ENCODE results near the gene SEMA4D. TPM values are rescaled to one million over a fixed set of nuclear protein-coding genes. Genes with fewer than 3 reads are reported as not detected.
"Not testable (repeated sequence)": the region's sequence is repeated elsewhere in the genome, so short reads cannot be mapped to it uniquely, and the experiment has no call there.

Gene SEMA4D
- total and polyA plus RNA-seq, 2 of the 13 experiments (the other 11 are each of a cell fraction or from before 2014, with no cell fraction given): 0.13 to 0.16 TPM

DNA sequence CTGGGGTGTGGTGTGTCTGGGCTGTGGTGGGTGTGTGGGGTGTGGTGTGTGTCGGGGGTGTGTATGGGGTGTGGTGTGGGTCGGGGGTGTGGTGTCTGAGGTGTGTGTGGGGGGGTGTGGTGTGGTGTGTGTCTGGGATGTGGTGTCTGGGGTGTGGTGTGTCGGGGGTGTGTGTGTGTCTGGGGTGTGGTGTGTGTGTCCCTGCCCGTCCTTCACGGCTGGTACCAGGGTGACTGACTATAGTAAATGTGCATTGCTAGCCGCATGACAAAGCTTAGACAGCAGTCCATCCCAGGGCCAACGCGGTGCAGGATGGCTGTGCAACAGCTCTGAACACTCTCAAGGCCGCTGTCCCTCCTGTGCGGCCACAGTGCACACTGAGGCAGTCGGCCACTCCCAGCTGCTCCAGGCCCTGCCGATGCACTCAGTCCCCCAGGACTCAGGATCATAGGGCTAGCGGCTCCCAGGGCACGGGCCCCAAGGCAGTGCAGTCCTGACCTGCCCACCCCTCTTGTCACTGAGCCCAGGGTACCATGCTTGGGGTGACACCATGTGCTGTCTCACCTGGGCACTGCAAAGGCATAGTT lies 125.6 kb downstream of the SEMA4D start (continued):
- TF ChIP-seq TCF7L2 (IDR thresholded peaks at IDR 0.05; ENCODE audit: low read depth, low read length): no peak
- TF ChIP-seq ZNF768 (CRISPR knock-in tag; IDR thresholded peaks at IDR 0.05): 0 out of 2 replicates have a peak, but pooled peaks have one; percentile 39
- TF ChIP-seq, protein P1, sequence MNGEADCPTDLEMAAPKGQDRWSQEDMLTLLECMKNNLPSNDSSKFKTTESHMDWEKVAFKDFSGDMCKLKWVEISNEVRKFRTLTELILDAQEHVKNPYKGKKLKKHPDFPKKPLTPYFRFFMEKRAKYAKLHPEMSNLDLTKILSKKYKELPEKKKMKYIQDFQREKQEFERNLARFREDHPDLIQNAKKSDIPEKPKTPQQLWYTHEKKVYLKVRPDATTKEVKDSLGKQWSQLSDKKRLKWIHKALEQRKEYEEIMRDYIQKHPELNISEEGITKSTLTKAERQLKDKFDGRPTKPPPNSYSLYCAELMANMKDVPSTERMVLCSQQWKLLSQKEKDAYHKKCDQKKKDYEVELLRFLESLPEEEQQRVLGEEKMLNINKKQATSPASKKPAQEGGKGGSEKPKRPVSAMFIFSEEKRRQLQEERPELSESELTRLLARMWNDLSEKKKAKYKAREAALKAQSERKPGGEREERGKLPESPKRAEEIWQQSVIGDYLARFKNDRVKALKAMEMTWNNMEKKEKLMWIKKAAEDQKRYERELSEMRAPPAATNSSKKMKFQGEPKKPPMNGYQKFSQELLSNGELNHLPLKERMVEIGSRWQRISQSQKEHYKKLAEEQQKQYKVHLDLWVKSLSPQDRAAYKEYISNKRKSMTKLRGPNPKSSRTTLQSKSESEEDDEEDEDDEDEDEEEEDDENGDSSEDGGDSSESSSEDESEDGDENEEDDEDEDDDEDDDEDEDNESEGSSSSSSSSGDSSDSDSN (CRISPR knock-in tag; IDR thresholded peaks at IDR 0.05): peak; percentile 34; the same call in 1 of the 2 replicates
- 0 out of 2 replicates have a peak, but pooled peaks have one; percentile 19 for TF ChIP-seq ZFY (CRISPR knock-in tag; IDR thresholded peaks at IDR 0.05)
- no peak for TF ChIP-seq KLF6 (CRISPR knock-in tag; IDR thresholded peaks at IDR 0.05)
- TF ChIP-seq, protein P2, sequence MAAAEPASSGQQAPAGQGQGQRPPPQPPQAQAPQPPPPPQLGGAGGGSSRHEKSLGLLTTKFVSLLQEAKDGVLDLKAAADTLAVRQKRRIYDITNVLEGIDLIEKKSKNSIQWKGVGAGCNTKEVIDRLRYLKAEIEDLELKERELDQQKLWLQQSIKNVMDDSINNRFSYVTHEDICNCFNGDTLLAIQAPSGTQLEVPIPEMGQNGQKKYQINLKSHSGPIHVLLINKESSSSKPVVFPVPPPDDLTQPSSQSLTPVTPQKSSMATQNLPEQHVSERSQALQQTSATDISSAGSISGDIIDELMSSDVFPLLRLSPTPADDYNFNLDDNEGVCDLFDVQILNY (CRISPR knock-in tag; conservative IDR thresholded peaks at IDR 0.05): no peak
- 0 out of 2 replicates have a peak, but pooled peaks have one; percentile 21 for TF ChIP-seq HDAC1 (CRISPR knock-in tag; IDR thresholded peaks at IDR 0.05)
- TF ChIP-seq BORCS8-MEF2B (CRISPR knock-in tag; IDR thresholded peaks at IDR 0.05): 0 out of 2 replicates have a peak, but pooled peaks have one; percentile 33
- TF ChIP-seq, protein P3, sequence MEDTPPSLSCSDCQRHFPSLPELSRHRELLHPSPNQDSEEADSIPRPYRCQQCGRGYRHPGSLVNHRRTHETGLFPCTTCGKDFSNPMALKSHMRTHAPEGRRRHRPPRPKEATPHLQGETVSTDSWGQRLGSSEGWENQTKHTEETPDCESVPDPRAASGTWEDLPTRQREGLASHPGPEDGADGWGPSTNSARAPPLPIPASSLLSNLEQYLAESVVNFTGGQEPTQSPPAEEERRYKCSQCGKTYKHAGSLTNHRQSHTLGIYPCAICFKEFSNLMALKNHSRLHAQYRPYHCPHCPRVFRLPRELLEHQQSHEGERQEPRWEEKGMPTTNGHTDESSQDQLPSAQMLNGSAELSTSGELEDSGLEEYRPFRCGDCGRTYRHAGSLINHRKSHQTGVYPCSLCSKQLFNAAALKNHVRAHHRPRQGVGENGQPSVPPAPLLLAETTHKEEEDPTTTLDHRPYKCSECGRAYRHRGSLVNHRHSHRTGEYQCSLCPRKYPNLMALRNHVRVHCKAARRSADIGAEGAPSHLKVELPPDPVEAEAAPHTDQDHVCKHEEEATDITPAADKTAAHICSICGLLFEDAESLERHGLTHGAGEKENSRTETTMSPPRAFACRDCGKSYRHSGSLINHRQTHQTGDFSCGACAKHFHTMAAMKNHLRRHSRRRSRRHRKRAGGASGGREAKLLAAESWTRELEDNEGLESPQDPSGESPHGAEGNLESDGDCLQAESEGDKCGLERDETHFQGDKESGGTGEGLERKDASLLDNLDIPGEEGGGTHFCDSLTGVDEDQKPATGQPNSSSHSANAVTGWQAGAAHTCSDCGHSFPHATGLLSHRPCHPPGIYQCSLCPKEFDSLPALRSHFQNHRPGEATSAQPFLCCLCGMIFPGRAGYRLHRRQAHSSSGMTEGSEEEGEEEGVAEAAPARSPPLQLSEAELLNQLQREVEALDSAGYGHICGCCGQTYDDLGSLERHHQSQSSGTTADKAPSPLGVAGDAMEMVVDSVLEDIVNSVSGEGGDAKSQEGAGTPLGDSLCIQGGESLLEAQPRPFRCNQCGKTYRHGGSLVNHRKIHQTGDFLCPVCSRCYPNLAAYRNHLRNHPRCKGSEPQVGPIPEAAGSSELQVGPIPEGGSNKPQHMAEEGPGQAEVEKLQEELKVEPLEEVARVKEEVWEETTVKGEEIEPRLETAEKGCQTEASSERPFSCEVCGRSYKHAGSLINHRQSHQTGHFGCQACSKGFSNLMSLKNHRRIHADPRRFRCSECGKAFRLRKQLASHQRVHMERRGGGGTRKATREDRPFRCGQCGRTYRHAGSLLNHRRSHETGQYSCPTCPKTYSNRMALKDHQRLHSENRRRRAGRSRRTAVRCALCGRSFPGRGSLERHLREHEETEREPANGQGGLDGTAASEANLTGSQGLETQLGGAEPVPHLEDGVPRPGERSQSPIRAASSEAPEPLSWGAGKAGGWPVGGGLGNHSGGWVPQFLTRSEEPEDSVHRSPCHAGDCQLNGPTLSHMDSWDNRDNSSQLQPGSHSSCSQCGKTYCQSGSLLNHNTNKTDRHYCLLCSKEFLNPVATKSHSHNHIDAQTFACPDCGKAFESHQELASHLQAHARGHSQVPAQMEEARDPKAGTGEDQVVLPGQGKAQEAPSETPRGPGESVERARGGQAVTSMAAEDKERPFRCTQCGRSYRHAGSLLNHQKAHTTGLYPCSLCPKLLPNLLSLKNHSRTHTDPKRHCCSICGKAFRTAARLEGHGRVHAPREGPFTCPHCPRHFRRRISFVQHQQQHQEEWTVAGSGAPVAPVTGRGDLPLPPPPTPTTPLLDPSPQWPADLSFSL (CRISPR knock-in tag; IDR thresholded peaks at IDR 0.05): peak; percentile 98

DNA sequence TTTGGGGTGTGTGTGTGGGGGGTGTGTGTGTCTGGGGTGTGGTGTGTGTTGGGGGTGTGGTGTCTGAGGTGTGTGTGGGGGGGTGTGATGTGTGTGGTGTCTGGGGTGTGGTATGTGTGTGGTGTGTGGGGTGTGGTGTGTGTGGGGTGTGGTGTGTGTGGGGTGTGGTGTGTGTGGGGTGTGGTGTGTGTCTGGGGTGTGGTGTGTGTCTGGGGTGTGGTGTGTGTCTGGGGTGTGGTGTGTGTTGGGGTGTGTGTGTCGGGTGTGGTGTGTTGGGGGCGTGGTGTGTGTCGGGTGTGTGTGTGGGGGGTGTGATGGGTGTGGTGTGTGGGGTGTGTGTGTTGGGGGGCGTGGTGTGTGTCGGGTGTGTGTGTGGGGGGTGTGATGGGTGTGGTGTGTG lies 126.1 kb downstream of the SEMA4D start:
- CTCF ChIA-PET (ENCODE audit: low intra/inter-chr PET ratio, low total read pairs); H3K4me3 ChIP-seq (replicated peaks in 1 of 3; ENCODE audit: insufficient read depth in 1 of 3, low read depth in 2 of 3, low read length in 3 of 3); H3K36me3 ChIP-seq (replicated peaks in 1 of 2; ENCODE audit: control insufficient read depth in 1 of 2, insufficient read depth in 2 of 2, low read length in 2 of 2); H3K79me2 ChIP-seq (ENCODE audit: insufficient read depth, low read length); intact Hi-C loops (cut with micrococcal nuclease; ENCODE audit: unreplicated experiment); H3K9ac ChIP-seq (ENCODE audit: insufficient read depth, low read depth, low read length); H3K9me3 ChIP-seq (ENCODE audit: low read length); H4K20me1 ChIP-seq (ENCODE audit: insufficient read depth, low read length); ATAC-seq; H3K4me2 ChIP-seq (ENCODE audit: low read depth, low read length); POLR2A ChIA-PET; H3K27ac ChIP-seq (ENCODE audit: extremely low read length, insufficient read depth, low read length); BruUV-seq (replicated peaks); in situ Hi-C loops (cut with HindIII; ENCODE audit: extremely low pct_ligation_motif_present, low pct_unique_long_range_greater_than_20kb); H2AFZ ChIP-seq (ENCODE audit: low read length); DNase-seq (ENCODE audit: low spot score): not testable (repeated sequence)
- 81% methylated on average over 5 of the region's 5 CpGs for WGBS (ENCODE audit: low lambda C conversion rate)
- peaks cover 0 to 12% of the 10 kb centered on the region in 2 experiments; a peak in 1 of 5 replicates for H3K27me3 ChIP-seq (ENCODE audit: control insufficient read depth in 1 of 2, insufficient read depth in 2 of 2, low read length in 2 of 2)
- peaks cover 34% of the 10 kb centered on the region for H3K4me1 ChIP-seq (ENCODE audit: insufficient read depth, low read length)
- peak; percentile 90 for FAIRE-seq
